Gastrocnemius medialis (tissue), 4 donors: Measurements from ENCODE around the gene METTL2B. TPM values are rescaled to one million over a fixed set of nuclear protein-coding genes. Genes with fewer than 3 reads are reported as not detected.
A peak's percentile ranks its signal among the peaks of the same experiment; 100 is the strongest.
"Not testable (repeated sequence)": the region's sequence is repeated elsewhere in the genome, so short reads cannot be mapped to it uniquely, and the experiment has no call there.

Experiments used
- ATAC-seq, 2 donors: fragments of 150-250 bp; one replicate each; pipeline ENCODE4 v1.9.1; 2016
- DNase-seq, 2 donors: peaks; one replicate each; pipeline ENCODE4 v3.0.0-alpha.2; 2019
- H3K27ac ChIP-seq, 4 donors: fragments of 200-600 bp; sonication (generic); 1 replicate in 1 of 4; 2 replicates in 3 of 4; pipeline ENCODE4 v1.5.1; 2016 to 2018; ENCODE audit warnings: mild to moderate bottlenecking in 2 of 4, moderate library complexity in 1 of 4
- H3K27me3 ChIP-seq, 3 donors: fragments of 200-600 bp; sonication (generic) in 2 of 3; 1 replicate in 1 of 3; 2 replicates in 2 of 3; pipeline versions ENCODE4 v1.5.1 to v1.6.0; 2016 to 2019; ENCODE audit warnings: mild to moderate bottlenecking in 1 of 3, moderate library complexity in 1 of 3
- H3K36me3 ChIP-seq, 2 donors: fragments of 200-600 bp; sonication (generic) in 1 of 2; one replicate each; pipeline ENCODE4 v1.5.1; 2017 to 2018
- H3K4me1 ChIP-seq, 2 donors: fragments of 200-600 bp; sonication (generic) in 1 of 2; one replicate each; pipeline ENCODE4 v1.5.1; 2016 to 2017; ENCODE audit warnings: mild to moderate bottlenecking in 2 of 2
- H3K4me3 ChIP-seq, 4 donors: fragments of 200-600 bp; sonication (generic) in 3 of 4; 1 replicate in 1 of 4; 2 replicates in 3 of 4; pipeline ENCODE4 v1.5.1; 2016 to 2019; ENCODE audit warnings: mild to moderate bottlenecking in 2 of 4
- H3K9me3 ChIP-seq, 3 donors: fragments of 200-600 bp; sonication (generic) in 2 of 3; 1 replicate in 1 of 3; 2 replicates in 2 of 3; pipeline ENCODE4 v1.5.1; 2016 to 2019
- CTCF ChIP-seq, 5 experiments: fragments of 450-650 bp in 3 of 5; fragments of 200-600 bp in 2 of 5; sonication (generic) in 2 of 5; IDR thresholded peaks in 4 of 5; conservative IDR thresholded peaks in 1 of 5; 1 replicate in 4 of 5; 2 replicates in 1 of 5; pipeline ENCODE4 v1.5.1; 2016 to 2019; ENCODE audit warnings: antibody characterized with exemption in 5 of 5, mild to moderate bottlenecking in 3 of 5, moderate library complexity in 3 of 5
- POLR2A ChIP-seq, 2 donors: fragments of 450-650 bp; IDR thresholded peaks; one replicate each; pipeline ENCODE4 v1.6.1; 2017; ENCODE audit warnings: antibody characterized with exemption in 2 of 2, mild to moderate bottlenecking in 2 of 2, moderate library complexity in 2 of 2
- in situ Hi-C, 4 donors: fragments of 200-750 bp; cut with MboI; loops; one replicate each; pipeline versions ENCODE4 v1.15.0 to v1.8.0; 2017; ENCODE audit warnings: low sequenced_read_pairs in 4 of 4
- intact Hi-C: fragments of 100-400 bp; cut with DNase I; formaldehyde crosslinking; loops from one replicate; pipeline ENCODE4 v1.15.1; 2023; ENCODE audit warnings: low total_unique reads
- total RNA-seq, 4 donors: library from RNA; depleted of rRNA; stranded (reverse); fragments of >200 nt; gene quantifications; one replicate each; pipeline versions ENCODE4 v1.1.0 to v1.2.3, GENCODE V29; 2016

METTL2B gene
- total RNA-seq, 4 donors from 2014 or later: 19.8 to 22.5 (median 20.6) TPM

GRCh38 chr7:128523226-128523931, 46.8 kb downstream of the METTL2B start:
- peak; percentile 70 to 87 for ATAC-seq
- peak overlapping the region in 3 of 4 donors; percentile 10 to 34 (median 25) for H3K27ac ChIP-seq
- H3K36me3 ChIP-seq, in situ Hi-C loops, H3K4me1 ChIP-seq, H3K9me3 ChIP-seq, H3K27me3 ChIP-seq, H3K4me3 ChIP-seq: not testable (repeated sequence)
- peak; percentile 46 to 76 for DNase-seq
- intact Hi-C loops: loop anchor here (10.0 kb wide), 1 partner anchor 361 kb away; no protein-coding TSS in a partner anchor

- ATAC-seq, H3K36me3 ChIP-seq, H3K27me3 ChIP-seq, H3K4me1 ChIP-seq, H3K4me3 ChIP-seq, DNase-seq, in situ Hi-C loops, H3K9me3 ChIP-seq: not testable (repeated sequence)
- intact Hi-C loops: loop anchor here (10.0 kb wide), 1 partner anchor 361 kb away; no protein-coding TSS in a partner anchor
- H3K27ac ChIP-seq: peak overlapping the region in 1 of 4 donors; percentile 13
These were observed 47.5 kb downstream of the METTL2B start for GRCh38 chr7:128523932-128524524.

GRCh38 chr7:128525584-128525983, 49.0 kb downstream of the METTL2B start:
- H3K27me3 ChIP-seq, H3K9me3 ChIP-seq, in situ Hi-C loops, H3K36me3 ChIP-seq, H3K27ac ChIP-seq, H3K4me3 ChIP-seq, DNase-seq, H3K4me1 ChIP-seq, ATAC-seq: not testable (repeated sequence)
- intact Hi-C loops: loop anchor here (10.0 kb wide), 1 partner anchor 359 kb away; no protein-coding TSS in a partner anchor

GRCh38 chr7:128526062-128526466, 49.5 kb downstream of the METTL2B start:
- intact Hi-C loops: loop anchor here (10.0 kb wide), 1 partner anchor 359 kb away; no protein-coding TSS in a partner anchor
- in situ Hi-C loops, H3K4me3 ChIP-seq, H3K4me1 ChIP-seq, H3K36me3 ChIP-seq, H3K9me3 ChIP-seq, H3K27me3 ChIP-seq, ATAC-seq, DNase-seq, H3K27ac ChIP-seq: not testable (repeated sequence)

- H3K27me3 ChIP-seq, H3K36me3 ChIP-seq, in situ Hi-C loops, DNase-seq, ATAC-seq, H3K9me3 ChIP-seq, H3K4me3 ChIP-seq, H3K27ac ChIP-seq: not testable (repeated sequence)
- H3K4me1 ChIP-seq: peaks cover 13 to 24% of the 10 kb centered on the region in 2 donors
- intact Hi-C loops: loop anchor here (10.0 kb wide), 1 partner anchor 356 kb away; no protein-coding TSS in a partner anchor
These were observed 52.6 kb downstream of the METTL2B start for GRCh38 chr7:128529191-128529590.

GRCh38 chr7:128530121-128530854, 53.7 kb downstream of the METTL2B start:
- in situ Hi-C loops, H3K27me3 ChIP-seq, DNase-seq, H3K36me3 ChIP-seq, H3K9me3 ChIP-seq: not testable (repeated sequence)
- ATAC-seq: peak; percentile 11 to 23
- intact Hi-C loops: loop anchor here (10.0 kb wide), 2 partner anchors 75 to 1085 kb away; partner anchors contain the start of genes HILPDA and NRF1
- H3K27ac ChIP-seq: peak overlapping the region; percentile 97 to 100 (median 98)
- H3K4me1 ChIP-seq: peaks cover 22 to 33% of the 10 kb centered on the region in 2 donors
- peak overlapping the region; percentile 85 to 98 (median 86) for H3K4me3 ChIP-seq

GRCh38 chr7:128530855-128531104, 54.2 kb downstream of the METTL2B start:
- Histone ChIP-seq H3K4me3 (peak overlapping the region; percentile 85 to 98 (median 86)), H3K27me3 (no peaks in the 10 kb centered on the region), H3K9me3 (no peaks in the 10 kb centered on the region), H3K4me1 (peaks cover 22 to 35% of the 10 kb centered on the region in 2 donors), H3K27ac (peak overlapping the region; percentile 97 to 100 (median 98)), H3K36me3 (no peaks in the 10 kb centered on the region)
- ATAC-seq (no peak), DNase-seq (no peak)
- in situ Hi-C loops (no loop called here), intact Hi-C loops (loop anchor here (10.0 kb wide), 2 partner anchors 76 to 1084 kb away; partner anchors contain the start of genes HILPDA and NRF1)
- TF ChIP-seq CTCF (IDR thresholded peaks at IDR 0.05 in 4 of 5, conservative IDR thresholded peaks at IDR 0.05 in 1 of 5): no peak
- TF ChIP-seq POLR2A (IDR thresholded peaks at IDR 0.05): no peak
